Measurements from ENCODE around the gene GAS7. TPM values are rescaled to one million over a fixed set of nuclear protein-coding genes. Genes with fewer than 3 reads are reported as not detected.

Gene GAS7
- polyA plus RNA-seq, 1 experiment, result 1.4 TPM

GRCh38 chr17:10055262-10055975, 143.0 kb downstream of the GAS7 start:
- ChIA-PET POLR2A (no interaction called here), CTCF (no interaction called here)
- TF ChIP-seq CTCF (IDR thresholded peaks at IDR 0.05; ENCODE audit: insufficient read depth, low read depth, low read length), result no peak
- H3K36me3 ChIP-seq (ENCODE audit: control insufficient read depth, insufficient read depth, low read length), result no peaks in the 10 kb centered on the region
- no peak for DNase-seq (ENCODE audit: low read depth)
- no peak overlapping the region for H3K4me3 ChIP-seq (ENCODE audit: low read depth, low read length)
- peaks cover 2% of the 10 kb centered on the region for H3K27me3 ChIP-seq (ENCODE audit: control insufficient read depth, insufficient read depth, low read length)

GRCh38 chr17:10053782-10054540, 144.4 kb downstream of the GAS7 start:
- TF ChIP-seq CTCF (IDR thresholded peaks at IDR 0.05; ENCODE audit: insufficient read depth, low read depth, low read length), result no peak
- no peaks in the 10 kb centered on the region; the same call in 1 of the 2 replicates for H3K27me3 ChIP-seq (ENCODE audit: control insufficient read depth, insufficient read depth, low read length)
- ChIA-PET POLR2A (no interaction called here), CTCF (no interaction called here)
- no peak overlapping the region for H3K4me3 ChIP-seq (ENCODE audit: low read depth, low read length)
- no peak for DNase-seq (ENCODE audit: low read depth)
- no peaks in the 10 kb centered on the region for H3K36me3 ChIP-seq (ENCODE audit: control insufficient read depth, insufficient read depth, low read length)

- TF ChIP-seq CTCF (IDR thresholded peaks at IDR 0.05; ENCODE audit: insufficient read depth, low read depth, low read length), result no peak
- ChIA-PET CTCF (interaction anchor here (0.8 to 1.2 kb wide), 2 partner anchors 10 to 174 kb away, joined by 3 to 4 read pairs; no protein-coding TSS in a partner anchor), POLR2A (no interaction called here)
- Histone ChIP-seq H3K27me3 (ENCODE audit: control insufficient read depth, insufficient read depth, low read length) (no peaks in the 10 kb centered on the region), H3K4me3 (ENCODE audit: low read depth, low read length) (no peak overlapping the region), H3K36me3 (ENCODE audit: control insufficient read depth, insufficient read depth, low read length) (no peaks in the 10 kb centered on the region)
- DNase-seq (ENCODE audit: low read depth), result no peak
These were observed 146.1 kb downstream of the GAS7 start for GRCh38 chr17:10052106-10052813.

GRCh38 chr17:10051112-10051511, 147.3 kb downstream of the GAS7 start:
- DNase-seq (ENCODE audit: low read depth), result no peak
- CTCF ChIA-PET, result interaction anchor here (0.6 to 1.0 kb wide), 2 partner anchors 16 to 216 kb away, joined by 3 read pairs; no protein-coding TSS in a partner anchor
- TF ChIP-seq CTCF (IDR thresholded peaks at IDR 0.05; ENCODE audit: insufficient read depth, low read depth, low read length), result no peak

GRCh38 chr17:10050597-10051101, 147.8 kb downstream of the GAS7 start:
- no peak for TF ChIP-seq CTCF (IDR thresholded peaks at IDR 0.05; ENCODE audit: insufficient read depth, low read depth, low read length)
- H3K4me3 ChIP-seq (ENCODE audit: low read depth, low read length), result no peak overlapping the region
- ChIA-PET CTCF (interaction anchor here (0.6 to 1.3 kb wide), 3 partner anchors 16 to 217 kb away, joined by 3 to 5 read pairs (median 3); no protein-coding TSS in a partner anchor), POLR2A (no interaction called here)
- DNase-seq (ENCODE audit: low read depth), result no peak
- H3K36me3 ChIP-seq (ENCODE audit: control insufficient read depth, insufficient read depth, low read length), result no peaks in the 10 kb centered on the region
- H3K27me3 ChIP-seq (ENCODE audit: control insufficient read depth, insufficient read depth, low read length), result no peaks in the 10 kb centered on the region

More at GRCh38 chr17:10051112-10051511, 147.3 kb downstream of the GAS7 start:
- Histone ChIP-seq H3K4me3 (ENCODE audit: low read depth, low read length) (no peak overlapping the region), H3K36me3 (ENCODE audit: control insufficient read depth, insufficient read depth, low read length) (no peaks in the 10 kb centered on the region), H3K27me3 (ENCODE audit: control insufficient read depth, insufficient read depth, low read length) (no peaks in the 10 kb centered on the region)
- POLR2A ChIA-PET, result no interaction called here
